Aorta (tissue), 5 donors: Measurements from ENCODE around the gene PHLDA2. TPM values are rescaled to one million over a fixed set of nuclear protein-coding genes. Genes with fewer than 3 reads are reported as not detected.
"Not testable (repeated sequence)": the region's sequence is repeated elsewhere in the genome, so short reads cannot be mapped to it uniquely, and the experiment has no call there.

Source experiments
- ATAC-seq: fragments of 200-7000 bp; cut with Tn5 transposase; one replicate; pipeline ENCODE4 v1.9.1; 2022; ENCODE audit warnings: moderate library complexity; ENCODE audit not compliant: low FRiP score
- DNase-seq, 2 donors: peaks; one replicate each; pipeline ENCODE4 v3.0.0-alpha.2; 2020
- H3K27ac ChIP-seq, 2 donors: one replicate each; pipeline ENCODE4 v1.5.1; 2013; ENCODE audit warnings: low read length in 2 of 2, mild to moderate bottlenecking in 2 of 2, moderate library complexity in 2 of 2, control low read depth in 1 of 2, inconsistent platforms in 1 of 2, low read depth in 1 of 2
- H3K27me3 ChIP-seq, 2 donors: one replicate each; pipeline ENCODE4 v1.6.1; 2013; ENCODE audit warnings: control low read depth in 1 of 2, low read length in 1 of 2, mild to moderate bottlenecking in 1 of 2, moderate library complexity in 1 of 2; ENCODE audit not compliant: insufficient read depth in 2 of 2, control insufficient read depth in 1 of 2
- H3K36me3 ChIP-seq, 2 donors: one replicate each; pipeline ENCODE4 v1.6.1; 2013; ENCODE audit warnings: control low read depth in 1 of 2, low read length in 1 of 2, mild to moderate bottlenecking in 1 of 2; ENCODE audit not compliant: insufficient read depth in 2 of 2, control insufficient read depth in 1 of 2
- H3K4me1 ChIP-seq, 2 donors: one replicate each; pipeline ENCODE4 v1.6.1; 2013; ENCODE audit warnings: low read length in 2 of 2, control low read depth in 1 of 2, mild to moderate bottlenecking in 1 of 2, moderate library complexity in 1 of 2; ENCODE audit not compliant: insufficient read depth in 2 of 2, control insufficient read depth in 1 of 2
- H3K4me3 ChIP-seq, 2 donors: one replicate each; pipeline ENCODE4 v1.5.1; 2013; ENCODE audit warnings: low read length in 2 of 2, control low read depth in 1 of 2, mild to moderate bottlenecking in 1 of 2
- H3K9me3 ChIP-seq: one replicate; pipeline ENCODE4 v1.6.1; 2013; ENCODE audit warnings: mild to moderate bottlenecking, low read length; ENCODE audit not compliant: control insufficient read depth
- WGBS, 2 donors: extraction: QIAGEN DNeasy Blood & Tissue Kit; methylation state at CpG; one replicate each; pipeline ENCODE4 v1.1.7; 2013; 5-methylcytosine and 5-hydroxymethylcytosine counted together
- intact Hi-C, 2 donors: fragments of 100-400 bp; cut with DNase I; formaldehyde crosslinking; loops; one replicate each; pipeline versions ENCODE4 v1.14.2 to v1.15.0; 2022
- polyA plus RNA-seq, 2 donors: library from polyadenylated mRNA; stranded (reverse); fragments of 200-250 nt; gene quantifications; one replicate each; pipeline ENCODE4 v1.2.3, GENCODE V29; 2013
- total RNA-seq, 2 donors: library from RNA; stranded (reverse); fragmentation: NEBNext Ultra II Directional; extraction: Animal tissue kit (Norgen Biotek cat#: 25700); gene quantifications; one replicate each; pipeline ENCODE4 v1.2.1, GENCODE V29; 2021
- donor health status: healthy with polysubstance abuse.
- donor health status: Bipolar disorder and iron deficiency.
- donor health status: DM: no; HTN: no; CAD: no.
- donor health status: DM: no; HTN: no; CAD: no.
- donor health status: DM: yes; HTN: yes; CAD: no.

The PHLDA2 gene
- total and polyA plus RNA-seq, 4 donors = 6.4 to 17.2 (median 7.2) TPM

DNA sequence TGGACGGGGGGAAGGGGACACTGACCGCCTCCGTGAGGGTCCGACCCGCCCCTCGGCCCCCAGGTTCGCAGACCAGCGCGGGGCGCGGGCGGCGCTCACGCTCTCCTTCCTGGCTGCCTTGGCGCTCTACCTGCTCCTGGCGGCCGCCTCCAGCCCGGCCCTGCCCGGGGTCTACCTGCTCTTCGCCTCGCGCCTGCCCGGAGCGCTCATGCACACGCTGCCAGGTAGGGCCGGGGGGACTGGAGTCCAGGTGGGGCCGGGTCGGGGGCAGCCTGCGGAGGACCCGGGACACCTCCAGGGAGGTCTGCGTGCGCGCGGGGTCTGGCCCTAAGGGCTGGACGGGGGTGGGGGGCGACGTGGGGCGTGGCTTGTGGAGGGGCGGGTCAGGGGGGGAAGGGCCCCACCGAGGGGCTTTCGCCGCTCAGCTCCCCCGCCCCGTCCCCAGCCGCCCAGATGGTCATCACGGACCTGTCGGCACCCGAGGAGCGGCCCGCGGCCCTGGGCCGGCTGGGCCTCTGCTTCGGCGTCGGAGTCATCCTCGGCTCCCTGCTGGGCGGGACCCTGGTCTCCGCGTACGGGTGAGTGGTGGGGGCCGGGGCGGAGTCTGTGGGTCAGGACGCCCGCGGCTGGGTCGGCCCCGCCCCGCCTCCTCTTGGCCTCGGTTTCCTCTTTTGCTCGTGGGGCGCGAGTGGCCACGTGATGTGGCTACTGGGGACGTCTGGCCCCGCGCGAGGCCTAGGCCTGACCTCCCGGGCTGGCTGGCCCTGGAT is 19.9 kb downstream of the PHLDA2 start:
- 22 to 26% methylated on average over 48 to 78 of the region's 78 CpGs for WGBS, 2 donors
- H3K27me3 ChIP-seq = no peaks in the 10 kb centered on the region
- DNase-seq (no peak), ATAC-seq (peak; percentile 43)
- no peak overlapping the region for H3K4me3 ChIP-seq
- intact Hi-C loops = no loop called here
- no peaks in the 10 kb centered on the region for H3K4me1 ChIP-seq
- no peak overlapping the region for H3K27ac ChIP-seq
- no peaks in the 10 kb centered on the region for H3K36me3 ChIP-seq
- no peaks in the 10 kb centered on the region for H3K9me3 ChIP-seq

DNA sequence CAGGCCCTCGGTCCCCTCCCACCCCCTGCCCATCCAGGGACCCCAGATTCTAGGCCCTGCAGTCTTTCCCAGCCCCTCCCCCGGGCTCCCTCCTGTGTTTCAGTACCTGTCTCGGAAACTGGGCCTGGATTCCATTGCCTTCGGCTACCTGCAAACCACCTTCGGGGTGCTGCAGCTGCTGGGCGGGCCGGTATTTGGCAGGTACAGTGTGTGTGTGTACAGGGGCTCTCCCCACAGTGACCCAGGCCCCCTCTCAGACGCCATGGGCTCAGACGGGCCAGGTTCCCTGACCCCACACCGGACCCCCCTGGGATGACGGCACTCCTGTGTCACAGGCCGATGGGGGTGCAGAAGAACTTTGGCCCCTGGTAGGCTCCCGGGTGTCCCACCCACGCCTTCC is 21.1 kb downstream of the PHLDA2 start:
- intact Hi-C loops = no loop called here
- no peaks in the 10 kb centered on the region for H3K36me3 ChIP-seq
- no peaks in the 10 kb centered on the region for H3K4me1 ChIP-seq
- 90 to 95% methylated on average over 14 of the region's 14 CpGs for WGBS, 2 donors
- H3K4me3 ChIP-seq = no peak overlapping the region
- H3K27ac ChIP-seq = no peak overlapping the region
- ATAC-seq (no peak), DNase-seq (no peak)
- H3K9me3 ChIP-seq = no peaks in the 10 kb centered on the region
- no peaks in the 10 kb centered on the region for H3K27me3 ChIP-seq

- 79 to 82% methylated on average over 7 of the region's 7 CpGs for WGBS, 2 donors
- intact Hi-C loops = not testable (repeated sequence)
These were observed 23.9 kb downstream of the PHLDA2 start for GRCh38 chr11:2905299-2905698.

GRCh38 chr11:2904153-2905052 is 24.8 kb downstream of the PHLDA2 start:
- Histone ChIP-seq H3K9me3 (no peaks in the 10 kb centered on the region), H3K27me3 (no peaks in the 10 kb centered on the region), H3K36me3 (no peaks in the 10 kb centered on the region), H3K27ac (no peak overlapping the region), H3K4me3 (no peak overlapping the region), H3K4me1 (no peaks in the 10 kb centered on the region)
- intact Hi-C loops = no loop called here
- no peak for ATAC-seq
- no peak for DNase-seq
- 75 to 80% methylated on average over 21 of the region's 21 CpGs for WGBS, 2 donors

More at GRCh38 chr11:2905299-2905698, 23.9 kb downstream of the PHLDA2 start:
- H3K9me3 ChIP-seq, H3K27me3 ChIP-seq, H3K36me3 ChIP-seq, H3K27ac ChIP-seq, ATAC-seq, H3K4me1 ChIP-seq, DNase-seq, H3K4me3 ChIP-seq: not testable (repeated sequence)

DNA sequence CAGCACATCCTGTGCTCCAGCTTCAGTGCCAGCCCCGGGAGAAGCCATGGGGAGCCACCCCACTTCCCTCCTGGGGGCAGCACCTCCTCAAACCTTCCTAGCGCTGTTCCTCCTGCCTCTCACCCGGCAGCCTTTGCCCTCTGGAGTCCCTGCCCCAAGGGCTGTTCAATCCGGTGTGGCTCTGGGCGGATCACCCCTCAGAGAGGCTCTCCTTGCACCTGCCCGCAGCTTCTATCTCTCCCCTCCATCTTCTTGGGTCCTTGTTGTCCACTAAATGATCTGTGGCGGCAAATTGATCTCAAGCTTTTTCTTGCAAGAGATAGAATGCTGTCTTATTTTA is 25.6 kb downstream of the PHLDA2 start:
- H3K4me1 ChIP-seq = no peaks in the 10 kb centered on the region
- H3K4me3 ChIP-seq = no peak overlapping the region
- 76 to 89% methylated on average over 7 of the region's 7 CpGs for WGBS, 2 donors
- H3K36me3 ChIP-seq = no peaks in the 10 kb centered on the region
- intact Hi-C loops = no loop called here
- H3K27me3 ChIP-seq = no peaks in the 10 kb centered on the region
- no peaks in the 10 kb centered on the region for H3K9me3 ChIP-seq
- H3K27ac ChIP-seq = no peak overlapping the region
- DNase-seq = no peak
- no peak for ATAC-seq

DNA sequence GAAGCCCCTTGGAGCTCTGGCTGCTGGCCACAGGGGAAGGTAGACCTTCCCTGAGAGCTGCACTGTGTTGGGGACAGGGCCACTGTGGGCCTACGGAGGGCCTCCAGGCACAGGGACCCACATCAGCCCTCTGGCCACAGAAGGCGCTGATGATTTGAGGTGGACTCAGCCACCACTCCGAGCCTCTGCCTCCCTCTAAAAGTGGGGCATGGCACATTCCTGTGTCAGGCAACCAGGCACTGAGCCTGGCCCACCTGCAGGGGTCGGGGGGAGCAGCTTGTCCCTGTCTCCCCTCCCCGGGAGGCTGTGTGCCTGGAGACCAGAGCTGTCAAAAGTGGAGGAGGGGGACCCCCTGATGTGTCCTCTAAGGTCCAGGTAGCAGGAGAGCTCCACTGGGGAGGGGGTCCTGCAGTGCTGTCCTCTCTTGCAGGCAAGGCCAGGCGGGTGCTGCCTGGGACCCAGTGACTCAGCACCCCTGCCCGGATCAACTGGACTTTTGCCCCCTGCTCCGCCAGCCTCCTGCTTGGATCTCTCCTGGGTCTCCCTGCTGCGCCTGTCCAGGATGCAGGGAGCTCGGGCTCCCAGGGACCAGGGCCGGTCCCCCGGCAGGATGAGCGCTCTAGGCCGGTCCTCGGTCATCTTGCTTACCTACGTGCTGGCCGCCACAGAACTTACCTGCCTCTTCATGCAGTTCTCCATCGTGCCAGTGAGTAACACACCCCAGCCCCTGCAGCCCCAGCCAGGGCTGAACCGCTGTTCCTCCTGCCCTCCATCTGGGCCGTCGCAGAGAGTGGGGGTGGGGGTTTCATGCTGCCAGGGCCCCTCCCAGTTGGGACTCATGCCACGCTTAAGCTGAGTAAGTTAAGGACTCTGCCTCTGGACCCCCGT is 26.2 kb downstream of the PHLDA2 start:
- ATAC-seq = no peak
- H3K27ac ChIP-seq = no peak overlapping the region
- intact Hi-C loops = no loop called here

GRCh38 chr11:2901854-2902783 is 27.1 kb downstream of the PHLDA2 start:
- 6 to 7% methylated on average over 49 to 58 of the region's 58 CpGs for WGBS, 2 donors
- no peaks in the 10 kb centered on the region for H3K36me3 ChIP-seq
- DNase-seq (peak; percentile 98), ATAC-seq (peak; percentile 91)
- peak overlapping the region; percentile 41 to 68 for H3K4me3 ChIP-seq
- no peaks in the 10 kb centered on the region for H3K4me1 ChIP-seq
- H3K27ac ChIP-seq = peak overlapping the region in 1 of 2 donors; percentile 13
- intact Hi-C loops = no loop called here
- H3K9me3 ChIP-seq = no peaks in the 10 kb centered on the region
- no peaks in the 10 kb centered on the region for H3K27me3 ChIP-seq

More for the DNA sequence above, 26.2 kb downstream of the PHLDA2 start:
- DNase-seq = no peak
- Histone ChIP-seq H3K36me3 (no peaks in the 10 kb centered on the region), H3K4me1 (no peaks in the 10 kb centered on the region), H3K4me3 (peak overlapping the region in 1 of 2 donors; percentile 68), H3K9me3 (no peaks in the 10 kb centered on the region), H3K27me3 (no peaks in the 10 kb centered on the region)
- WGBS, 2 donors = 80 to 81% methylated on average over 23 of the region's 23 CpGs
